Measurements from ENCODE around the gene UBE2QL1.

Gene UBE2QL1

GRCh38 chr5:6436715-6437331, 11.8 kb upstream of the UBE2QL1 start:
- no peak for DNase-seq (ENCODE audit: low spot score in 2 of 2)

DNA sequence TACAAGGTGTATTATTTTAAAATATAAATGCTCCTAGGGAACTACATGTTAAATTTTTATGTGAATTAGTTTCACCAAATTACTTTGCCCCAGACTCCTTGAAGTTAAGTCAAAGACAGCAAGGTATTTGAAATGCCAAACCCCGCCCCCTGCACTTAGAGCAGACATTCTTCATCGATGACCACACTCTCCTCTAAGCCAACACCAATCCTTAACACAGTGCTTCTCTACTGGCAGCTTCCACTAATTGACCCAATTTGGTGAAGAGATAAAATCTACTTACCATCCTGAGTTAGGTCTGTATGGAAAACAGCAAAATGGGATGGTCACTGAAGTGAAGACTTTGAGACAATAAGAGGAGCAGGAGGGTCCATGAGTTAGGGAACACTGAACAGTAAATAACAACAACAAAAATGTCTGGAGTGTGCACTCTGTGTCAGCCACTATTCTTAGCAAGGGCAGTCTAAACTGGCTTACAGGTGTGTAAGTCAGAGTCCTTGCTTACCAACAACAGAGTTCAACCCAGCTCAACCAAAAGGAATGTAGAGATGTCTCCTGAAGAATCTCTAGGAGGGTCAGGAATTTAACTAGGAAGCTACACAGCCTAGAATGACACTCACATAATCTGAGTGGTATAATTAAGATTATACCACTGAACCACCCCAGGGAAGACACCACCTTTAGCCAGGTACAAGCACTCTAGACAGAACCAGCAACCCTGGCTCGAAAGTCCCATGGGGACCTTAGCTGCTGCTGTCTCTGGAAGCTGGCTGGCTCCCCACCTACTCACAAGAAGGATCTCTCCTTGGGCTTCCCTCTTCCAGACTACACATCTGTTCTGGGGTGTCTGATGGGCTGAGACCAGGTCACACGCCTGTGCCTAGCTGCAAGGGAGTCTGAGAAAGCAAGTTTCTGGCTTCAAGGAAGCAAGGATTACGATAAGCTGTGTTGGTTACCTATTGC, 8.8 kb upstream of the UBE2QL1 start:
- H3K27me3 ChIP-seq (ENCODE audit: low read depth), result 0 out of 2 replicates have a peak, but pooled peaks cover 2% of the 10 kb centered on the region
- H3K4me1 ChIP-seq, result no peaks in the 10 kb centered on the region
- no peaks in the 10 kb centered on the region for H3K9me3 ChIP-seq
- in situ Hi-C loops (cut with MboI; ENCODE audit: low sequenced_read_pairs), result no loop called here
- H3K4me3 ChIP-seq, result no peak overlapping the region
- no peaks in the 10 kb centered on the region for H3K36me3 ChIP-seq (replicated peaks)
- no peak for DNase-seq (ENCODE audit: low spot score in 2 of 2)

More at GRCh38 chr5:6436715-6437331, 11.8 kb upstream of the UBE2QL1 start:
- Histone ChIP-seq H3K4me1 (no peaks in the 10 kb centered on the region), H3K9me3 (no peaks in the 10 kb centered on the region), H3K27me3 (ENCODE audit: low read depth) (0 out of 2 replicates have a peak, but pooled peaks cover 2% of the 10 kb centered on the region), H3K4me3 (no peak overlapping the region), H3K36me3 (replicated peaks) (no peaks in the 10 kb centered on the region)
- in situ Hi-C loops (cut with MboI; ENCODE audit: low sequenced_read_pairs), result no loop called here

DNA sequence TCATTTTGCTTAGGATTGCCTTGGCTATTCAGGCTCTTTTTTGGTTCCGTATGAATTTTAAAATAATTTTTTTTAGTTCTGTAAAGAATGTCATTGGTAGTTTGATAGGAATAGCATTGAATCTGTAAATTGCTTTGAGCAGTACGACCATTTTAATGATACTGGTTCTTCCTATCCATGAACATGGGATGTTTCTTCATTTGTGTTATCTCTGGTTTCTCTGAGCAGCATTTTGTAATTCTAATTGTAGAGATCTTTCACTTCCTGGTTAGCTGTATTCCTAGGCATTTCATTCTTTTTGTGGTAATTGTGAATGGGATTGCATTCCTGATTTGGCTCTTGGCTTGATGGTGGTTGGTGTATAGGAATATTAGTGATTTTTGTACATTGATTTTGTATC, 6.3 kb upstream of the UBE2QL1 start:
- no peaks in the 10 kb centered on the region for H3K9me3 ChIP-seq
- in situ Hi-C loops (cut with MboI; ENCODE audit: low sequenced_read_pairs), result no loop called here

DNA sequence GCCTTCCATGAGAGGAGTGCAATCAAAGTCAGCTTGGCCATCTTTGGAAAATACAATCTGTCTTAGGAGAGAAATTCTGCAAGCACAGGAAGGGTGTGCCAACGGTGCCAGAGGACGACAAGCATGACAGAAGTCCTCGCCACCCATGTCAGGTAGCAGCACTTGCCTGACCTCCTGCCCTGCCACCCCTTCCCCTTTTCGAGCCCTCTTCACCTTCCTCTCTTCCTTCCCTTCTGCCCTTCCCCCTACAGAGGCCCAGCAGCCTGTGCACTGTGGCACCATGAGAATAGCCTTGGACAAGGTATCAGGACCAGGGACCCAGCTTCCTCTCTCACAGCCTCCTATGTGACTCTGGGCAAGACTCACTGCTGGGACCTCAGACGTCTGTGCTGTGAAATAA, 5.3 kb upstream of the UBE2QL1 start:
- in situ Hi-C loops (cut with MboI; ENCODE audit: low sequenced_read_pairs), result no loop called here
- H3K27me3 ChIP-seq (ENCODE audit: low read depth), result no peaks in the 10 kb centered on the region
- no peak overlapping the region for H3K4me3 ChIP-seq
- no peaks in the 10 kb centered on the region for H3K4me1 ChIP-seq
- no peak for DNase-seq (ENCODE audit: low spot score in 2 of 2)
- no peaks in the 10 kb centered on the region for H3K36me3 ChIP-seq (replicated peaks)
- H3K9me3 ChIP-seq, result no peaks in the 10 kb centered on the region

More for the DNA sequence above, 6.3 kb upstream of the UBE2QL1 start:
- Histone ChIP-seq H3K4me3 (no peak overlapping the region), H3K27me3 (ENCODE audit: low read depth) (no peaks in the 10 kb centered on the region), H3K4me1 (no peaks in the 10 kb centered on the region), H3K36me3 (replicated peaks) (no peaks in the 10 kb centered on the region)
- no peak for DNase-seq (ENCODE audit: low spot score in 2 of 2)

- in situ Hi-C loops (cut with MboI; ENCODE audit: low sequenced_read_pairs), result no loop called here
- no peaks in the 10 kb centered on the region for H3K9me3 ChIP-seq
- peaks cover 21% of the 10 kb centered on the region for H3K27me3 ChIP-seq (ENCODE audit: low read depth)
- no peak for DNase-seq (ENCODE audit: low spot score in 2 of 2)
- no peaks in the 10 kb centered on the region for H3K4me1 ChIP-seq
- no peaks in the 10 kb centered on the region for H3K36me3 ChIP-seq (replicated peaks)
- H3K4me3 ChIP-seq, result no peak overlapping the region
These were observed 2.6 kb upstream of the UBE2QL1 start for GRCh38 chr5:6446042-6446441.

DNA sequence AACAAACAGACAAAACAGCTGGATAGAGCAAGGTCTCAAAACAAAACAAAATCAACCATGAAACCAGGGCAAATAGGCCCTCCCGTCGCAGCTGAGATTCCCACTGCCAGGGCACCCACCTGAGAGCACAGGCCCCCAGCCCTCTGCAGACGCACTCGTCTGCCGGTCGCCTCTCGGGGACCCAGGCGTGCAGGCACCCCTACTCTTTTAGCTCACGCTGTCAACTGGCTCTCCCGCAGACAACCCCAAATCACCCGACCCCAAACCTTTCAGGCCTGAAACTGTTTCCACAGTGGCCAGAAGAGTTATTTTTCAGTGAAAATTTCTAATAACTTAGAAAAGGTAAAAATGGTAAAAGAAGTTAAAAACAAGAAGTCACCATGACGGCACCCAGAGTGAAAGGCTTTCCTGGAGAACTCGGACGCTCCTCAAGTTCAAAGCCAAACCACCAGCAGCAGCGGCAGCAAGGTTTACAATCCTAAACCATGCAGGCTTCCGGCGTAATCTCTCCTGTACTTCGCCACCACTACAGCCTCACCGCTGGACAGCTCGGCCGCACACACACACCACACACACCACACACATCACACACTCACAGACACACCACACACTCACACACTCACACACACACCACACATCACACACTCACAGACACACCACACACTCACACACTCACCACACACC, 1.9 kb upstream of the UBE2QL1 start:
- peaks cover 28% of the 10 kb centered on the region for H3K27me3 ChIP-seq (ENCODE audit: low read depth)
- H3K4me3 ChIP-seq, result no peak overlapping the region
- H3K4me1 ChIP-seq, result no peaks in the 10 kb centered on the region
- H3K36me3 ChIP-seq (replicated peaks), result no peaks in the 10 kb centered on the region
- in situ Hi-C loops (cut with MboI; ENCODE audit: low sequenced_read_pairs), result no loop called here
- no peaks in the 10 kb centered on the region for H3K9me3 ChIP-seq
- no peak for DNase-seq (ENCODE audit: low spot score in 2 of 2)

DNA sequence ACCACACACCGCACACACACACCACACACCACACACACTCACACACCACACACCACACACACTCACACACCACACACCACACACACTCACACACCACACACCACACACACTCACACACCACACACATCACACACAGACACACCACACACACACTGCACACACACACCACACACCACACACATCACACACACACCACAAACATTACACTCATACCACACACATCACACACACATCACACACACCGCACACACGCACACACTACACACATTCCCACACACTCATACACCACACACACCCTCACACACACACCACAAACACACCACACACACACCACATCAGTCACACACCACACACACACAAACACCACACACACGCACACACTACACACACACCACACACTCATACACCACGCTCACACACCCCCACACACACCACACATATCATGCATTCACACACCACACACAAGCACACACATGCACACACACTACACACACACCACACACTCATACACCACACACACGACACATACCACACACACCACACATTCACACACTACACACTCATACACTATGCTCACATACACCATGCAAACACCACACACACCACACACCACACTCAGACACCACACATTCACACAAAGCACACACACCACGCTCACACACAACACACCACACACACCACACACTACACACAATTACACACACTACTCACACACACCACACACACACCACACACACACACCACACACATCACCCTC, 1.1 kb upstream of the UBE2QL1 start:
- Histone ChIP-seq H3K27me3 (ENCODE audit: low read depth) (peaks cover 36% of the 10 kb centered on the region), H3K4me3 (no peak overlapping the region), H3K9me3 (no peaks in the 10 kb centered on the region), H3K4me1 (no peaks in the 10 kb centered on the region), H3K36me3 (replicated peaks) (no peaks in the 10 kb centered on the region)
- in situ Hi-C loops (cut with MboI; ENCODE audit: low sequenced_read_pairs), result no loop called here
- DNase-seq (ENCODE audit: low spot score in 2 of 2), result no peak

GRCh38 chr5:6448141-6448491, 543 bp upstream of the UBE2QL1 start:
- H3K36me3 ChIP-seq (replicated peaks), result no peaks in the 10 kb centered on the region
- H3K4me1 ChIP-seq, result no peaks in the 10 kb centered on the region
- no peaks in the 10 kb centered on the region for H3K9me3 ChIP-seq
- in situ Hi-C loops (cut with MboI; ENCODE audit: low sequenced_read_pairs), result no loop called here
- H3K27me3 ChIP-seq (ENCODE audit: low read depth), result peaks cover 38% of the 10 kb centered on the region
- no peak for DNase-seq (ENCODE audit: low spot score in 2 of 2)
- no peak overlapping the region for H3K4me3 ChIP-seq

- in situ Hi-C loops (cut with MboI; ENCODE audit: low sequenced_read_pairs), result no loop called here
- Histone ChIP-seq H3K9me3 (no peaks in the 10 kb centered on the region), H3K36me3 (replicated peaks) (no peaks in the 10 kb centered on the region), H3K4me1 (no peaks in the 10 kb centered on the region), H3K27me3 (ENCODE audit: low read depth) (peaks cover 38% of the 10 kb centered on the region), H3K4me3 (no peak overlapping the region)
- no peak for DNase-seq (ENCODE audit: low spot score in 2 of 2)
These were observed 953 bp downstream of the UBE2QL1 start for GRCh38 chr5:6449465-6450158.

DNA sequence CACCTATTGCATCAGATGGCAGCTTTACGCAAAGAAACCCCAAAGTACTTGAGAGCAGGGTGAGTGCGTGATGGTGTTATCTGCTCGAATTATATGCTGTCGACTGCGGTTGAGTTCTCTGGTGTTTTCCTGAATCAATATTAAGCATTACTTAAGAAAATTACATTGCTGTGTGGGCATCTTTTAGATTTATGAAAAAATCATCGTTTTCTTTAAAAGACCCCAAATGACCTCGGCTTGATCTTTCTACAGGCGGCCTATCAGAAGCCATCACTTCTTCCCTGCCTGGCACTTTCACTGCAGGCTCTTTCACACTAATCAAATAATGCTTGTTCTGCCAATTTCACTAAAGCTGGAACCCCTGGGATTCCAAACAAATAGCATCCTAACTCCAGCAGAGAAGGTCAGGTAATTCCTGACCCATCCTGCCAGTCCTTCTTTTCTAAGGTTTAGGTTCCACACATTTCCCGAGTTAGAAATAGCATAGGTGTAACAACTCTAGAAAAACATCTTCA, 1.7 kb downstream of the UBE2QL1 start:
- in situ Hi-C loops (cut with MboI; ENCODE audit: low sequenced_read_pairs), result no loop called here
- no peaks in the 10 kb centered on the region for H3K9me3 ChIP-seq
- H3K4me1 ChIP-seq, result no peaks in the 10 kb centered on the region
- no peak for DNase-seq (ENCODE audit: low spot score in 2 of 2)
- no peak overlapping the region for H3K4me3 ChIP-seq
- peaks cover 38% of the 10 kb centered on the region for H3K27me3 ChIP-seq (ENCODE audit: low read depth)
- no peaks in the 10 kb centered on the region for H3K36me3 ChIP-seq (replicated peaks)

DNA sequence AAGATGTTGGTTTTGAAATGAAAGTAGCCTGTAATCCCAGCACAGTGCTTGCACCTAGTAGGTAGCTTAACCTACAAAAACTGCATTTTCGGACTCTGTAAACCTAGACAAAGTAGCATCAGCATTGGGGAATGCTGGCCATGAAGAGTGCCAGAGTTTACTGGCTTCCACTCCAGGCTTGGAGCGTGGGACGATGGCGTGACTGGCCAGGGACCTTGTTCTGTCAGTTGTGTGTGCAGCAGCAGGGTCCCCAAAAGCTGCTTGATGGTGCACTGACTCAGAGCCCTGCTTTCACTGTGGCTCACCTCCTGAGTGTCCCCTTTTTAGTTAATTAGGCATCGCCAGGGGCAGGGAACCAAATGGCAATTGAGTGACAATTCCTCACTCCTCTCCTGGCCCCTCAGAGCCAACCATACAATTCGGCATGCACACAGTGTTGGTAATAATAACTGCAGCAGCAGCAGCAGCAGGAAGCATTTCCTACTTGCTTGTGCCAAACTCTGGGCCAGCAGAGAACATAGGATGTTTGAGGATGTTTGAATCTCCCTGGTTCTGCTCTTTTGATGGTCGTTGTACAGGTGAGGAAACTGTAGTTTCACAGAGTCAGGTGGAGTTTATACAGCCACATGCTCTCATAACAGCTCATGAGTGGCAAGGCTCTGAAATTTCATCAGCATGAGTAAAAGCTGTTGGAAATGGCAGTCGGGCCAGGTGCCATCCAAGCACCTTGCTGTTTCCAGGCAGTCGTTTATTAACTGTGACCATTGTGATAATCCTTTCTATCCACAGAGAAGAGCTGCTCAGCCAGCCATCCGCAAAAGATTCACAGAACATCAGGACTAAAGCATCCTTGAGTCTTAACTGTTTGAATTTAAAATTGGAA, 4.2 kb downstream of the UBE2QL1 start:
- H3K36me3 ChIP-seq (replicated peaks), result no peaks in the 10 kb centered on the region
- no peak for DNase-seq (ENCODE audit: low spot score in 2 of 2)
- no peaks in the 10 kb centered on the region for H3K9me3 ChIP-seq
- H3K27me3 ChIP-seq (ENCODE audit: low read depth), result peaks cover 38% of the 10 kb centered on the region
- in situ Hi-C loops (cut with MboI; ENCODE audit: low sequenced_read_pairs), result no loop called here
- no peaks in the 10 kb centered on the region for H3K4me1 ChIP-seq
- H3K4me3 ChIP-seq, result no peak overlapping the region

- Histone ChIP-seq H3K4me3 (no peak overlapping the region), H3K36me3 (replicated peaks) (no peaks in the 10 kb centered on the region), H3K9me3 (no peaks in the 10 kb centered on the region), H3K27me3 (ENCODE audit: low read depth) (peaks cover 34% of the 10 kb centered on the region), H3K4me1 (no peaks in the 10 kb centered on the region)
- DNase-seq (ENCODE audit: low spot score in 2 of 2), result no peak
- in situ Hi-C loops (cut with MboI; ENCODE audit: low sequenced_read_pairs), result no loop called here
These were observed 5.4 kb downstream of the UBE2QL1 start for GRCh38 chr5:6453937-6454560.
